ENCODE results near the gene VEZF1.

The VEZF1 gene

DNA sequence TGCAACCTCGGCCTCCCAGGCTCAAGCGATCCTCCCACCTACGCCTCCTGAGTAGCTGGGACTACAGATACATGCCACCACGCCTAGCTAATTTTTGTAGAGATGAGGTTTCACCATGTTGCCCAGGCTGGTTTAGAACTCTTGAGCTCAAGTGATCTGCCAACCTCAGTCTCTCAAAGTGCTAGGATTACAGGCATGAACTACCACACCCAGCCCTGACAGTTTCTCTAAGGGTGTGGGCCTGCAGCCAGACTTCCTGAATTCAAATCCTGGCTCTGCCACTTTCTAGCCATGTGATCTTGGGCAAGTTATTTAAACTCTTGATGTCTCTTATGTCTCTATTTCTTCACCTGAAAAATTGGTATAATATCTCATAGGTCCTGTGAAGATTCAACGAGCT, 38.4 kb downstream of the VEZF1 start:
- Histone ChIP-seq H3K4me1 (ENCODE audit: control insufficient read depth in 1 of 2, insufficient read depth in 2 of 2, low read length in 2 of 2) (peaks cover 33 to 36% of the 10 kb centered on the region in 2 donors), H3K9ac (ENCODE audit: low read depth in 1 of 2, low read length in 2 of 2) (no peak overlapping the region), H3K4me3 (ENCODE audit: low read depth in 1 of 2, low read length in 2 of 2) (no peak overlapping the region), H3K9me3 (ENCODE audit: control insufficient read depth in 1 of 2, low read length in 2 of 2) (no peaks in the 10 kb centered on the region), H3K27ac (ENCODE audit: low read depth, low read length) (no peak overlapping the region), H3K27me3 (ENCODE audit: control insufficient read depth in 1 of 2, insufficient read depth in 2 of 2, low read length in 2 of 2) (no peaks in the 10 kb centered on the region), H3K36me3 (ENCODE audit: control insufficient read depth in 1 of 2, insufficient read depth in 2 of 2, low read length in 2 of 2) (no peaks in the 10 kb centered on the region)

DNA sequence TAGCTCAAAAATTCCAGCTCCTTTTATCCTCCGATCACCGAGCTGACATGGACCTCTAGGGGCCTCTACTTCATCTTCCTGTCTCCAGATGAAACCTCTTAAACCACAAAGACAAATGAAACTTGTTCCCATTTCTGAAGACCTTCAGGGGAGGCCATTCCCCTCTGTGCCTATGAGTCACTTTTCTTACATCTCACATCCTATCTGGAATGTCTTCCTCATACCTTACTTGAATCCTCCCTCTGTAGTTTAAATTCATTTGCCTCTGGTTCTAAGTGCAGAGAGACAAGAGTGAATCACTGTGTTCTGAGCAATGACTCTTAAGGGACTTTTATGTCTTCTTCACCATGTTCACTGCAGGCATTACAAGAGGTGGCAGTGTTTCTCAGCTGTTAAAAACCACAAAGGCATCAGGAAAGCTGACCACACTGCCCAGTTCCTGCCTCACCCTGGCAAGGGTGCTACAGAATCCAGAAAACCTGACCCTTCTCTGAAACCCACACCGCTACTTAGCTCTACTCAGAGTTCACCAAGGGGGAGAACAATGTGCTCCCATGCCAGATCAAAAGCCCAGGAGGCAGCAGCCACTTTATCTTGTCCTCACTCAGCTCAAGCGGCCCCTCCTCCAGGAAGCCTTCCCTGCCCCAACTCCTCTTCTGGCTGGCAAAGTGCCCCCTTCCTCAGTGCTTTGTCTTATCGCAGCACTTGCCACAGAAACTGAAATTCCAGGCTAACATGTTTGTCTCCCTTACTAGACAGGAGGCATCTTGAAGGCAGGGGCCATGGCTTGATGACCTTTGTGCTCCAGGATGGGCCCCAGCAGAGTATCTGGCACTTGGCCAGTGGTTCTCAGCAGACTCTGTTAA, 39.3 kb downstream of the VEZF1 start:
- Histone ChIP-seq H3K9me3 (ENCODE audit: control insufficient read depth in 1 of 2, low read length in 2 of 2) (no peaks in the 10 kb centered on the region), H3K27ac (ENCODE audit: low read depth, low read length) (peak overlapping the region; percentile 70), H3K4me1 (ENCODE audit: control insufficient read depth in 1 of 2, insufficient read depth in 2 of 2, low read length in 2 of 2) (peaks cover 29 to 34% of the 10 kb centered on the region in 2 donors), H3K27me3 (ENCODE audit: control insufficient read depth in 1 of 2, insufficient read depth in 2 of 2, low read length in 2 of 2) (no peaks in the 10 kb centered on the region), H3K36me3 (ENCODE audit: control insufficient read depth in 1 of 2, insufficient read depth in 2 of 2, low read length in 2 of 2) (no peaks in the 10 kb centered on the region), H3K4me3 (ENCODE audit: low read depth in 1 of 2, low read length in 2 of 2) (peak overlapping the region in 1 of 2 donors; percentile 15), H3K9ac (ENCODE audit: low read depth in 1 of 2, low read length in 2 of 2) (no peak overlapping the region)

DNA sequence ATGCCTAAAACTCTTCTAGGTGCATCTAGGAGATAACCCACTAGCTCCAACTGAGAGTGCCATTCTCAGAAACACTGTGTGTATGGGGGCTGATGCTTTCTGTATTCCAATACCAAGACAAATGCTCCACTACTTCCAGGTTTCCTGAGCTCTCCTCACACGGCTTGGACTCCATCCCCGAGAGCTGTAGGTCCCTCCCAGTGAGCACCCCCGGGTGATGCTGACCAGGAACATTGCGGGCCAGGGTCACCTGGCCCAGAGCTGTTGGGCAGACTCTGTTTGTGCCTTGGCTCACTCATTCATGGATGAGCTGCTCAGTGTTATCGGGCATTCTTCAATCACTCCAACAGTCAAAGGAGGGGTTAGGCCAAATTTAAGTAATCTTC, 39.9 kb downstream of the VEZF1 start:
- Histone ChIP-seq H3K27me3 (ENCODE audit: control insufficient read depth in 1 of 2, insufficient read depth in 2 of 2, low read length in 2 of 2) (no peaks in the 10 kb centered on the region), H3K4me3 (ENCODE audit: low read depth in 1 of 2, low read length in 2 of 2) (no peak overlapping the region), H3K4me1 (ENCODE audit: control insufficient read depth in 1 of 2, insufficient read depth in 2 of 2, low read length in 2 of 2) (peaks cover 29 to 33% of the 10 kb centered on the region in 2 donors), H3K9me3 (ENCODE audit: control insufficient read depth in 1 of 2, low read length in 2 of 2) (no peaks in the 10 kb centered on the region), H3K9ac (ENCODE audit: low read depth in 1 of 2, low read length in 2 of 2) (no peak overlapping the region), H3K36me3 (ENCODE audit: control insufficient read depth in 1 of 2, insufficient read depth in 2 of 2, low read length in 2 of 2) (no peaks in the 10 kb centered on the region), H3K27ac (ENCODE audit: low read depth, low read length) (peak overlapping the region; percentile 70)

DNA sequence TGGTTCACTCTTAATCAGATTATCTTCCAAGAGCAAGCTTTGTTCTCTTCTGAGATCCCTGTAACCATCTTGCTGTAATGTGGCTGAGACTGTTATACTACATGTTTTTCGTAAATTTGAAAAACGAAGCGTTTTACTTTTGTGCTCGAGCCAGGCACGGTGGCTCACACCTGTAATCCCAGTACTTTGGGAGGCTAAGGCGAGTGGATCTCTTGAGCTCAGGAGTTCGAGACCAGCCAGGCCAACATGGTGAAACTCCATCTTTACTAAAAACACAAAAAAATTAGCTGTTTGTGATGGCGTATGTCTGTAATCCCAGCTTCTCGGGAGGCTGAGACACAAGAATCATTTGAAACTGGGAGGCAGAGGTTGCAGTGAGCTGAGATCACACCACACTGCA, 40.7 kb downstream of the VEZF1 start:
- no peaks in the 10 kb centered on the region for H3K27me3 ChIP-seq (ENCODE audit: control insufficient read depth in 1 of 2, insufficient read depth in 2 of 2, low read length in 2 of 2)
- no peaks in the 10 kb centered on the region for H3K9me3 ChIP-seq (ENCODE audit: control insufficient read depth in 1 of 2, low read length in 2 of 2)
- H3K27ac ChIP-seq (ENCODE audit: low read depth, low read length): peak overlapping the region; percentile 24
- H3K4me1 ChIP-seq (ENCODE audit: control insufficient read depth in 1 of 2, insufficient read depth in 2 of 2, low read length in 2 of 2): peaks cover 28 to 31% of the 10 kb centered on the region in 2 donors
- no peaks in the 10 kb centered on the region for H3K36me3 ChIP-seq (ENCODE audit: control insufficient read depth in 1 of 2, insufficient read depth in 2 of 2, low read length in 2 of 2)
- peak overlapping the region; percentile 68 to 79 for H3K4me3 ChIP-seq (ENCODE audit: low read depth in 1 of 2, low read length in 2 of 2)
- peak overlapping the region; percentile 26 to 65 for H3K9ac ChIP-seq (ENCODE audit: low read depth in 1 of 2, low read length in 2 of 2)

DNA sequence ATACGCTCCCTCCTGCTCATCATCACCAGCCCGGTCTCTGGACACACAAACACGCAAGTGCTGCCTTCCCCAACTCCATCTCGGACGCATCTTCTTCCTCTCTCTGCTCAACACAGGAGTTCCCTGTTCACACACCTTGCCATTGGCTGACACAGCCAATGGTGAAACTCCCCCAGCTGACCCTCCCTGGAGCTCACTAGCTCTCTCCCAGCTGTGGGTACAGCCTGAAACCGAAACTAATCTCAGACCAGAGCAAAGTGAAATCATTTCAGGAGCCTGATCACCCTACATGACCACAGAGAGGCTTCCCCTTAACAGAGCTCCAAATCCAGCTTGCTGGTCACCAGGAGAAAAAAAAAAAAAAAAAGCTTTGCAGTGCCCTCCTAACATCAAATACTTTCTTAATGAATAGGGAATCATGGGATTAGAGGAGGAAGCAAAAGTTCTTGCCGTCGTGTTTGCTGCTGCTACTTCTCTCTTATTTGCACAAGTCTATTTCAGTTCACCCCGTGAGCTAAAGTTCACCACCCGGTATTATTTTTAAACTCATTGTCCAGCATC, 41.2 kb downstream of the VEZF1 start:
- Histone ChIP-seq H3K4me3 (ENCODE audit: low read depth in 1 of 2, low read length in 2 of 2) (peak overlapping the region; percentile 68 to 79), H3K36me3 (ENCODE audit: control insufficient read depth in 1 of 2, insufficient read depth in 2 of 2, low read length in 2 of 2) (no peaks in the 10 kb centered on the region), H3K27me3 (ENCODE audit: control insufficient read depth in 1 of 2, insufficient read depth in 2 of 2, low read length in 2 of 2) (no peaks in the 10 kb centered on the region), H3K9ac (ENCODE audit: low read depth in 1 of 2, low read length in 2 of 2) (peak overlapping the region; percentile 26 to 65), H3K27ac (ENCODE audit: low read depth, low read length) (peak overlapping the region; percentile 61), H3K9me3 (ENCODE audit: control insufficient read depth in 1 of 2, low read length in 2 of 2) (no peaks in the 10 kb centered on the region), H3K4me1 (ENCODE audit: control insufficient read depth in 1 of 2, insufficient read depth in 2 of 2, low read length in 2 of 2) (peaks cover 27 to 31% of the 10 kb centered on the region in 2 donors)

DNA sequence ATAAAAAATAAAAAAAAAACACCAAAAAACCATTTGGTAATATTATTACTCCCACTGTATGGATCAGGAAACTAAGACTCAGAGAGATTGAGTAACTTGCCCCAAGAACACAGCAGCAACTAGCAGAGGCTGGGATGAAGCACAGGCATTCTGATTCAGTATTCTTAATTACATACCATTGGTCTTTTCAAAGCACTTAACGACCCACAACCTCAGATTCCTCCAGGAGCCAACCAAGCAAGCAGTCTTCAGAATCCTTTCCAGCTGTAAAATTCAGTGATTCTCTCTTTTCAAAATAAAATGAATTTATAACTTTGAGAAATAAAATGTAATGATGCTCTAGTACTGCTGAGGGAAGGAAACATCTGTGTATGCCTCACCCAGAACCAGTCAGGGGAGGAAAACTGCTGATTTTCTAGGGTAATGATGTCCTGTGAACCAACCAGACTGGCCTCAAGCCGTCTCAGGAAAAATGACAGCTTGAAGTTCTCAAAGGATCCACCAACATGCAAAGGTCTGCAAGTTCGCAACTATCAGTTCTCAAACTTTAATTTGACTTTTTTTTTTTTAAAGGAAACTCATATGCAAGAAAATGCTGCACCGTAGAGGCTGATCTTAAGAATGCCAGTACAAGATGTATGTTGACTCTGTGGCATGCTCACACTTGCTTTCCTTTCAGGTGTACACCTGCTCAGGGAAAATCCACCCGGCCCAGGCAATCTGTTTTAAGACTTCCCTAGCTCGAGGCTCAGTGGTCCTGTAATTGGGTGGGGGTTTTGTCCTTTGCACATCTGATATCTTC, 41.9 kb downstream of the VEZF1 start:
- no peaks in the 10 kb centered on the region for H3K9me3 ChIP-seq (ENCODE audit: control insufficient read depth in 1 of 2, low read length in 2 of 2)
- no peaks in the 10 kb centered on the region for H3K36me3 ChIP-seq (ENCODE audit: control insufficient read depth in 1 of 2, insufficient read depth in 2 of 2, low read length in 2 of 2)
- peak overlapping the region; percentile 61 for H3K27ac ChIP-seq (ENCODE audit: low read depth, low read length)
- H3K4me3 ChIP-seq (ENCODE audit: low read depth in 1 of 2, low read length in 2 of 2): peak overlapping the region; percentile 68 to 79
- peaks cover 30 to 31% of the 10 kb centered on the region in 2 donors for H3K4me1 ChIP-seq (ENCODE audit: control insufficient read depth in 1 of 2, insufficient read depth in 2 of 2, low read length in 2 of 2)
- H3K9ac ChIP-seq (ENCODE audit: low read depth in 1 of 2, low read length in 2 of 2): peak overlapping the region; percentile 26 to 65
- no peaks in the 10 kb centered on the region for H3K27me3 ChIP-seq (ENCODE audit: control insufficient read depth in 1 of 2, insufficient read depth in 2 of 2, low read length in 2 of 2)

DNA sequence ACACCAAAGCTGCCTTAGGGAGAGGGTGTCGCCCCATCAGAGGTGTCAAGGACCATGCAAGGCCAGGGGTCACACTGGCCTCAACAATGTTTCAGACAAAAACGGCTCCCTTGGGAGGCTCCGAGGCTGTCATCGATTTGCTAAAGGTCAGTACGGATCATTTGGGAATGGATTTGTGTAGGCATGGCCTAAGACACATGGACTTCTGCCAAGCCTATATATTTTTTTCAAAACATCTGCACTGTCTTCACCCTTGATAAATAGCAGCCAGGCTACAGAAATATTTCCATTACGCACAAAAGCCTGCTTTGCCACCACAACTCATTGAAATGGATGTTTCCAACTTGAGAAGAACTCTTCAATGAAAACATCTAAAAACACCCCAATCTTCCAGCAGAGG, 43.1 kb downstream of the VEZF1 start:
- H3K27ac ChIP-seq (ENCODE audit: low read depth, low read length): no peak overlapping the region

DNA sequence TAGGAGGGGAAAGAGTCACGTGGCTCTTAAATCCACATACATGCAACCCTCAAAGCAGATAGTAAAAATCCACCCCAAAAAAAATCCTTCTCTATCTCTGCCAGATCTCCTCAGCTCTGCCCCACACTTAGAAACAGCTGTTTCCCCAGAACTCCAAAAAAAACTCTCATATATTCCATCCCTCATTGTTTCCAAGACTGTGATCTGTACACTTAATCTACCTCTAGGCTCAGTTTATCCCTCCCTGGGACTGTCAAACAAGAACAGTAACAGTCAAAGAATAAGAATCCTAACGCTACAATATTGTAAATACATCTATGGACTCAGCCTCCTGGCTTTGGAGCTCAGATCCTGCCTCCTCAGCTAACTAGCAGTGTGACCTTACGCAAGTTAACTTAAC, 44.4 kb downstream of the VEZF1 start:
- Histone ChIP-seq H3K4me3 (ENCODE audit: low read depth in 1 of 2, low read length in 2 of 2) (no peak overlapping the region), H3K4me1 (ENCODE audit: control insufficient read depth in 1 of 2, insufficient read depth in 2 of 2, low read length in 2 of 2) (peaks cover 27 to 38% of the 10 kb centered on the region in 2 donors), H3K27me3 (ENCODE audit: control insufficient read depth in 1 of 2, insufficient read depth in 2 of 2, low read length in 2 of 2) (no peaks in the 10 kb centered on the region), H3K36me3 (ENCODE audit: control insufficient read depth in 1 of 2, insufficient read depth in 2 of 2, low read length in 2 of 2) (no peaks in the 10 kb centered on the region), H3K27ac (ENCODE audit: low read depth, low read length) (no peak overlapping the region), H3K9me3 (ENCODE audit: control insufficient read depth in 1 of 2, low read length in 2 of 2) (no peaks in the 10 kb centered on the region), H3K9ac (ENCODE audit: low read depth in 1 of 2, low read length in 2 of 2) (no peak overlapping the region)

More for the DNA sequence above, 43.1 kb downstream of the VEZF1 start:
- Histone ChIP-seq H3K36me3 (ENCODE audit: control insufficient read depth in 1 of 2, insufficient read depth in 2 of 2, low read length in 2 of 2) (no peaks in the 10 kb centered on the region), H3K27me3 (ENCODE audit: control insufficient read depth in 1 of 2, insufficient read depth in 2 of 2, low read length in 2 of 2) (no peaks in the 10 kb centered on the region), H3K9me3 (ENCODE audit: control insufficient read depth in 1 of 2, low read length in 2 of 2) (no peaks in the 10 kb centered on the region), H3K4me1 (ENCODE audit: control insufficient read depth in 1 of 2, insufficient read depth in 2 of 2, low read length in 2 of 2) (peaks cover 28 to 40% of the 10 kb centered on the region in 2 donors), H3K9ac (ENCODE audit: low read depth in 1 of 2, low read length in 2 of 2) (no peak overlapping the region), H3K4me3 (ENCODE audit: low read depth in 1 of 2, low read length in 2 of 2) (no peak overlapping the region)

DNA sequence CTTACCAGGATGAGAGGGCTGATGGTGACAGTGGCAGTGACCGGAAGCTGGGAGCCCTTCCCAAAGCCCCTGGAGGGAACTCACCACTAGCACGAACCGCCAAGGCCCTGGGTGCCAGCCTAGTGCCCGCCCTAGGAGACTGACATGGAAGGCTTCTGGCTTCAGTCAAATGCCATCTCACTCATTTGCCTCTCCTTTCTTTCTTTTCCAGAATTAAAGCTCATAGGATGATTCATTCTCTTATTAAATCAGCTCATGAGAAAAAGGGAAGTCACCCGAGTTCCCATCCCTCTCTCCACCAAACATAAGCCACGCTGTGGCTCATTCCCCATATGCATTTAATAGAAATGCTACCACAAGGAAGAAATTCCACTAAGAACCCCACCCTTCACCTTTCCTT, 44.9 kb downstream of the VEZF1 start:
- Histone ChIP-seq H3K4me1 (ENCODE audit: control insufficient read depth in 1 of 2, insufficient read depth in 2 of 2, low read length in 2 of 2) (peaks cover 25 to 33% of the 10 kb centered on the region in 2 donors), H3K9ac (ENCODE audit: low read depth in 1 of 2, low read length in 2 of 2) (no peak overlapping the region), H3K4me3 (ENCODE audit: low read depth in 1 of 2, low read length in 2 of 2) (no peak overlapping the region), H3K27ac (ENCODE audit: low read depth, low read length) (no peak overlapping the region), H3K36me3 (ENCODE audit: control insufficient read depth in 1 of 2, insufficient read depth in 2 of 2, low read length in 2 of 2) (no peaks in the 10 kb centered on the region), H3K9me3 (ENCODE audit: control insufficient read depth in 1 of 2, low read length in 2 of 2) (no peaks in the 10 kb centered on the region), H3K27me3 (ENCODE audit: control insufficient read depth in 1 of 2, insufficient read depth in 2 of 2, low read length in 2 of 2) (no peaks in the 10 kb centered on the region)

All from duodenal mucosa (tissue), 2 donors.